H9 (cell line): ENCODE data around the gene RABGAP1L. TPM values are rescaled to one million over a fixed set of nuclear protein-coding genes. Genes with fewer than 3 reads are reported as not detected.

ENCODE experiments used
- DNase-seq: peaks from one replicate; pipeline ENCODE4 v3.0.0-alpha.2; 2017
- H2AFZ ChIP-seq: one replicate; pipeline ENCODE4 v1.6.1; 2013; ENCODE audit warnings: mild to moderate bottlenecking, low read length, control low read depth, moderate library complexity
- H2AK5ac ChIP-seq: 2 replicates; pipeline ENCODE4 v1.6.1; 2013; ENCODE audit warnings: low read length, control low read depth, mixed read lengths; ENCODE audit not compliant: insufficient read length
- H2BK120ac ChIP-seq: one replicate; pipeline ENCODE4 v1.6.1; 2013; ENCODE audit warnings: low read depth, mild to moderate bottlenecking, low read length, control low read depth, inconsistent platforms; ENCODE audit not compliant: poor library complexity, severe bottlenecking
- H2BK12ac ChIP-seq: 2 replicates; pipeline ENCODE4 v1.6.1; 2013; ENCODE audit warnings: low read length, control low read depth, mixed read lengths, low read depth; ENCODE audit not compliant: insufficient read length
- H2BK15ac ChIP-seq: 2 replicates; pipeline ENCODE4 v1.6.1; 2013; ENCODE audit warnings: low read depth, low read length, control low read depth
- H2BK20ac ChIP-seq: one replicate; pipeline ENCODE4 v1.6.1; 2013; ENCODE audit warnings: low read depth, mild to moderate bottlenecking, low read length, control low read depth, inconsistent platforms; ENCODE audit not compliant: poor library complexity, severe bottlenecking
- H2BK5ac ChIP-seq: 2 replicates; pipeline ENCODE4 v1.6.1; 2013; ENCODE audit warnings: low read length, control low read depth, mixed read lengths; ENCODE audit not compliant: insufficient read length
- H3K14ac ChIP-seq: 2 replicates; pipeline ENCODE4 v1.6.1; 2013; ENCODE audit warnings: low read length, control low read depth; ENCODE audit not compliant: insufficient read depth
- H3K18ac ChIP-seq: 2 replicates; pipeline ENCODE4 v1.6.1; 2013; ENCODE audit warnings: low read depth, mild to moderate bottlenecking, mixed read lengths, low read length, control low read depth; ENCODE audit not compliant: insufficient read length
- H3K23ac ChIP-seq: 2 replicates; pipeline ENCODE4 v1.6.1; 2013; ENCODE audit warnings: low read length, control low read depth, mixed read lengths, low read depth; ENCODE audit not compliant: insufficient read length
- H3K23me2 ChIP-seq: 2 replicates; pipeline ENCODE4 v1.6.1; 2013; ENCODE audit warnings: low read depth, mild to moderate bottlenecking, mixed read lengths, low read length, control low read depth; ENCODE audit not compliant: insufficient read length, poor library complexity, severe bottlenecking
- H3K27ac ChIP-seq: 2 replicates; pipeline ENCODE4 v1.5.1; 2013; ENCODE audit warnings: low read length, control low read depth, mixed read lengths, low read depth; ENCODE audit not compliant: insufficient read length
- H3K27me3 ChIP-seq: 2 replicates; pipeline ENCODE4 v1.6.1; 2013; ENCODE audit warnings: low read length, control low read depth, inconsistent platforms; ENCODE audit not compliant: insufficient read depth
- H3K4ac ChIP-seq: 2 replicates; pipeline ENCODE4 v1.6.1; 2013; ENCODE audit warnings: low read depth, mild to moderate bottlenecking, control low read depth, inconsistent platforms, low read length, moderate library complexity
- H3K4me1 ChIP-seq: 2 replicates; pipeline ENCODE4 v1.6.1; 2013; ENCODE audit warnings: low read length, control low read depth, inconsistent platforms; ENCODE audit not compliant: insufficient read depth
- H3K4me2 ChIP-seq: 2 replicates; pipeline ENCODE4 v1.6.1; 2013; ENCODE audit warnings: low read length, control low read depth, mixed read lengths; ENCODE audit not compliant: insufficient read length, insufficient read depth
- H3K56ac ChIP-seq: 2 replicates; pipeline ENCODE4 v1.6.1; 2013; ENCODE audit warnings: low read depth, mild to moderate bottlenecking, mixed read lengths, low read length, control low read depth; ENCODE audit not compliant: insufficient read length
- H3K79me1 ChIP-seq: 2 replicates; pipeline ENCODE4 v1.6.1; 2013; ENCODE audit warnings: low read depth, mild to moderate bottlenecking, moderate library complexity, low read length, control low read depth, inconsistent platforms; ENCODE audit not compliant: insufficient read depth, poor library complexity, severe bottlenecking
- H3K79me2 ChIP-seq: 2 replicates; pipeline ENCODE4 v1.6.1; 2013; ENCODE audit warnings: low read length, control low read depth, inconsistent platforms; ENCODE audit not compliant: insufficient read depth
- H3K9ac ChIP-seq: 2 replicates; pipeline ENCODE4 v1.6.1; 2013; ENCODE audit warnings: low read length, control low read depth, mixed read lengths; ENCODE audit not compliant: insufficient read length; ENCODE audit errors: extremely low read depth
- H3K9me3 ChIP-seq: one replicate; pipeline ENCODE4 v1.6.1; 2013; ENCODE audit warnings: low read depth, low read length, inconsistent platforms; ENCODE audit not compliant: control insufficient read depth
- H3T11ph ChIP-seq: one replicate; pipeline ENCODE4 v1.6.1; 2013; ENCODE audit warnings: mild to moderate bottlenecking, low read length, control low read depth, inconsistent platforms
- H4K20me1 ChIP-seq: one replicate; pipeline ENCODE4 v1.6.1; 2013; ENCODE audit not compliant: control insufficient read depth, insufficient read length, insufficient read depth
- H4K5ac ChIP-seq: 2 replicates; pipeline ENCODE4 v1.6.1; 2013; ENCODE audit warnings: low read depth, mild to moderate bottlenecking, mixed read lengths, low read length, control low read depth; ENCODE audit not compliant: insufficient read length
- H4K8ac ChIP-seq: replicated peaks from 2 replicates; pipeline ENCODE4 v1.6.1; 2013; ENCODE audit warnings: low read length, control low read depth, mixed read lengths, low read depth; ENCODE audit not compliant: insufficient read length
- H4K91ac ChIP-seq: 2 replicates; pipeline ENCODE4 v1.6.1; 2013; ENCODE audit warnings: low read depth, mild to moderate bottlenecking, moderate library complexity, mixed read lengths, low read length, control low read depth; ENCODE audit not compliant: insufficient read length
- H3K27ac Mint-ChIP-seq, 3 experiments: 2 replicates in 2 of 3; 3 replicates in 1 of 3; pipeline ENCODE4 v1.8.0; 2020 to 2021; ENCODE audit warnings: mixed read lengths in 3 of 3, mild to moderate bottlenecking in 1 of 3, moderate library complexity in 1 of 3
- H3K27me3 Mint-ChIP-seq: 2 replicates; pipeline ENCODE4 v1.8.0; 2021; ENCODE audit warnings: low read depth, mild to moderate bottlenecking, moderate library complexity, mixed read lengths
- H3K36me3 Mint-ChIP-seq, 3 experiments: 2 replicates in 2 of 3; 3 replicates in 1 of 3; pipeline ENCODE4 v1.8.0; 2020 to 2021; ENCODE audit warnings: low read depth in 3 of 3, mixed read lengths in 3 of 3; ENCODE audit not compliant: insufficient read depth in 1 of 3
- H3K4me1 Mint-ChIP-seq, 2 experiments: 2 replicates each; pipeline ENCODE4 v1.8.0; 2020; ENCODE audit warnings: mixed read lengths in 2 of 2
- H3K4me3 Mint-ChIP-seq, 2 experiments: 2 replicates in 1 of 2; 3 replicates in 1 of 2; pipeline ENCODE4 v1.8.0; 2020 to 2021; ENCODE audit warnings: mild to moderate bottlenecking in 2 of 2, mixed read lengths in 2 of 2, moderate library complexity in 1 of 2
- H3K9me3 Mint-ChIP-seq, 2 experiments: 2 replicates in 1 of 2; 3 replicates in 1 of 2; pipeline ENCODE4 v1.8.0; 2020; ENCODE audit warnings: mild to moderate bottlenecking in 2 of 2, mixed read lengths in 2 of 2, moderate library complexity in 1 of 2
- total RNA-seq: library from RNA; stranded (reverse); gene quantifications from 2 replicates; pipeline ENCODE4 v1.2.1, GENCODE V29; 2021
- TF ChIP-seq, protein P1 (sequence below): fragments of 200-600 bp; sonication (generic); conservative IDR thresholded peaks from 3 replicates; pipeline ENCODE4 v1.8.0; 2021; ENCODE audit warnings: antibody characterized with exemption, mild to moderate bottlenecking

The RABGAP1L gene
- total RNA-seq, 1 experiment from 2014 or later: 147 TPM

DNA sequence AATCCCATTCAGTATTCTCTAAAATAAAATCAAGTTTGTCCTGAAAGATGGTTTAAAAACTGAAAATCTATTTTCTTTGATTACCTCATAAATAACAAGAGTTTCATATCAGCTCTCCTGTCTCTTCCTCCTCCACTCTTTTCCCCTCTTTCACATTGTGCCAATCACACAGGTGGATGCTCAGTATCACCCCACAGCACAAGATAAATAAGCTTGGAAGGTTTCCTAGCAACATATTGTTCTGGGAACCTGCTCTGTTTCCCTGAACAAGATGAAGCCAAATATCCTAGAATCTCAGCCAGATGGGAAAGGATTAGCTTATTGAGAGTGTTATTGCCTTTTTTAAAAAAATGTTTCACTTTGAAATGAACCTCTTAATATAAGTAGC is 794.7 kb downstream of the RABGAP1L start:
- H3K36me3 Mint-ChIP-seq: peaks cover 11 to 51% (median 48%) of the 10 kb centered on the region in 3 experiments; a peak in 6 of 7 replicates
- Histone ChIP-seq H3K56ac (no peak overlapping the region), H3K27ac (no peak overlapping the region), H4K5ac (no peak overlapping the region), H3K9ac (no peak overlapping the region), H3K4ac (no peak overlapping the region), H4K8ac (no peak overlapping the region), H3K79me2 (peaks cover 2% of the 10 kb centered on the region; the same call in 1 of the 2 replicates), H2AFZ (no peak overlapping the region), H2BK15ac (no peak overlapping the region), H3K9me3 (no peaks in the 10 kb centered on the region), H2BK12ac (no peak overlapping the region), H2BK5ac (no peak overlapping the region), H3K4me1 (no peaks in the 10 kb centered on the region; the same call in 1 of the 2 replicates), H4K91ac (no peak overlapping the region), H3K14ac (no peak overlapping the region), H2BK20ac (no peak overlapping the region), H3T11ph (no peak overlapping the region), H3K23me2 (no peaks in the 10 kb centered on the region), H3K23ac (no peak overlapping the region), H2BK120ac (no peak overlapping the region), H3K18ac (no peak overlapping the region), H2AK5ac (no peak overlapping the region), H3K27me3 (no peaks in the 10 kb centered on the region), H3K4me2 (no peak overlapping the region), H4K20me1 (no peaks in the 10 kb centered on the region), H3K79me1 (peaks cover 7% of the 10 kb centered on the region)
- H3K9me3 Mint-ChIP-seq: no peaks in the 10 kb centered on the region
- DNase-seq: no peak
- TF ChIP-seq, protein P1, sequence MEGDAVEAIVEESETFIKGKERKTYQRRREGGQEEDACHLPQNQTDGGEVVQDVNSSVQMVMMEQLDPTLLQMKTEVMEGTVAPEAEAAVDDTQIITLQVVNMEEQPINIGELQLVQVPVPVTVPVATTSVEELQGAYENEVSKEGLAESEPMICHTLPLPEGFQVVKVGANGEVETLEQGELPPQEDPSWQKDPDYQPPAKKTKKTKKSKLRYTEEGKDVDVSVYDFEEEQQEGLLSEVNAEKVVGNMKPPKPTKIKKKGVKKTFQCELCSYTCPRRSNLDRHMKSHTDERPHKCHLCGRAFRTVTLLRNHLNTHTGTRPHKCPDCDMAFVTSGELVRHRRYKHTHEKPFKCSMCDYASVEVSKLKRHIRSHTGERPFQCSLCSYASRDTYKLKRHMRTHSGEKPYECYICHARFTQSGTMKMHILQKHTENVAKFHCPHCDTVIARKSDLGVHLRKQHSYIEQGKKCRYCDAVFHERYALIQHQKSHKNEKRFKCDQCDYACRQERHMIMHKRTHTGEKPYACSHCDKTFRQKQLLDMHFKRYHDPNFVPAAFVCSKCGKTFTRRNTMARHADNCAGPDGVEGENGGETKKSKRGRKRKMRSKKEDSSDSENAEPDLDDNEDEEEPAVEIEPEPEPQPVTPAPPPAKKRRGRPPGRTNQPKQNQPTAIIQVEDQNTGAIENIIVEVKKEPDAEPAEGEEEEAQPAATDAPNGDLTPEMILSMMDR: no peak
- no peak overlapping the region for H3K4me3 Mint-ChIP-seq
- H3K27ac Mint-ChIP-seq: peak overlapping the region in 2 of 3 experiments; percentile 20 to 79; a peak in 4 of 7 replicates
- H3K27me3 Mint-ChIP-seq: no peaks in the 10 kb centered on the region
- H3K4me1 Mint-ChIP-seq: peaks cover 15 to 21% of the 10 kb centered on the region in 2 experiments
